ENCODE data around the gene CAMKMT.
"Not testable (repeated sequence)": the region's sequence is repeated elsewhere in the genome, so short reads cannot be mapped to it uniquely, and the experiment has no call there.

Gene CAMKMT

GRCh38 chr2:44450082-44450481 lies 88.3 kb downstream of the CAMKMT start:
- DNase-seq, result no peak

GRCh38 chr2:44450806-44451205 lies 89.1 kb downstream of the CAMKMT start:
- DNase-seq, result no peak

DNA sequence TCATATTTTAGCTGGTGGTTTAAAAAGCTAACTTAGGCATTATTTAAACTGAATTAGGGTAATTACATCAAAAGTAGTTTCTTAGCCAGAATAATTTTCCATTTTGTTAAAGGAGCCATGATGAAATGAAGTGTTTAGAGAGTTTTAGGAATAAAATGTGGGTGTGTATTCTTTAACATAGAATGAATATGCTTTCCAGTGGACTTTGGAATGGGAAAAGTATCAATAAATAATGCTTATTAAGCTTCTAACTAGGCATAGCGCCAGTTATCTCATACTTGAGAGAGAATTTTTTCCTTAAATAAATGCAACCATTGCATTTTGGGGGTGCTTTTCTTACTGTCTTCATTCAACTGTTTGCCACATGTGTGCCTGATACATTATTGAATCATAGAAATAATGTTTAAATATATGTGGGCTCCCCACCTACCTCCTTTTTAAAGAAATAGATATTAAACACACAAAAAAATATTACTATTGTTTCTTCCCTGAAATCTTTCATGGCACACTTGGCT lies 90.4 kb downstream of the CAMKMT start:
- no peak for DNase-seq

GRCh38 chr2:44453259-44453658 lies 91.5 kb downstream of the CAMKMT start:
- no peak for DNase-seq

- DNase-seq, result no peak
Measured at GRCh38 chr2:44455877-44456276, 94.1 kb downstream of the CAMKMT start.

GRCh38 chr2:44456946-44457345 lies 95.2 kb downstream of the CAMKMT start:
- DNase-seq, result no peak

GRCh38 chr2:44459739-44460138 lies 98.0 kb downstream of the CAMKMT start:
- DNase-seq, result no peak

- no peak for DNase-seq
Measured at GRCh38 chr2:44462934-44463849, 101.4 kb downstream of the CAMKMT start.

DNA sequence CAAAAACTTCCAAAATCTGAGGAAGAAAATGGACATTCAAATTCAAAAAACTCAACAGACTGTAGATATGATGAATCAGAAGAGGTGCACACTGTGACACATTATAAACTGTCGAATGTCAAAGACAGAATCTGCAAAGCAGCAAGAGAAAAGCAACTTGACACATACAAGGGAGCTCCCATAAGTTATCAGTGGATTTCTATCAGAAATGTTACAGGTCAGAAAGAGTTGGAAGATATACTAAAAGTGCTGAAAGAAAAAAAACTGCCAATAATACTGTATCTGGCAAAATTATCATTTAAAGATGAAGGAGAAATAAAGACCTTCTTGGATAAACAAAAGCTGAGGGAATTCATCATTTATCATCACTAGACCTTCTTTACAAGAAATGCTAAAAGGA lies 102.7 kb downstream of the CAMKMT start:
- no peak for DNase-seq

- no peak for DNase-seq
Measured at GRCh38 chr2:44470151-44470550, 108.4 kb downstream of the CAMKMT start.

DNA sequence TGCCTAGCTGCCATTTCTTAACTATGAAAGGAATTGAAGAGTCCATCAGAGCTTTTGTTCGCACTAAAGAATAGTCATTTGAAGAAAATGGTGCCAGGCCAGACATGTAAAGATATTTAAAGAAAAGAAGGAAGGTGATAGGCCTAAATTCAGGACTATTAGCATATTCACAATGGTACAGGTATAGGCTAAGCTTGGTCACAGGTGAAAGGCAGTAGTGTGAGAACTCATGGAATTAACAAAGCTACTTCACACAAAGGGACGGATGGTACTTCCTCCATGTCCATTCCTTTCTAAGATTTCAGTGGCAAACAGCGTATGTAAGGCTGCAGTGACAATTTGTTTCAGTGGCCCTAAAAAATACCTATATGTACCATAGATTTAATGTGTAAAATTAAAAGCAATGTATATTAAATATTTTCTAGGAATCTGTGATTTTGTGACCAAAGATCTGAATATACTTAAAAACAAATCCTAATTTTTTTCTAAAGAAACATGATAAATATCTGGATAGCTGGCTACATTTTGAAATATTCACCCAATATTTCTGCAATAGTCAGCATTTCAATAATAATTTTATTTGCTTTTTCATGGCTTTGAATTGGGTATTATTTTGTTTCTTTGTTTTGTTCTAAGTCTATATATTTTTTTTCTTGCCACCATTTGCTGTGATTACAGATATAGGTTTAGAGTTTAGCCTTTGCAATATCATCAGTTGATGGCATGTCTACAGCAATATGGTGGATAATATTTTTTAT lies 116.1 kb downstream of the CAMKMT start:
- no peak for DNase-seq

DNA sequence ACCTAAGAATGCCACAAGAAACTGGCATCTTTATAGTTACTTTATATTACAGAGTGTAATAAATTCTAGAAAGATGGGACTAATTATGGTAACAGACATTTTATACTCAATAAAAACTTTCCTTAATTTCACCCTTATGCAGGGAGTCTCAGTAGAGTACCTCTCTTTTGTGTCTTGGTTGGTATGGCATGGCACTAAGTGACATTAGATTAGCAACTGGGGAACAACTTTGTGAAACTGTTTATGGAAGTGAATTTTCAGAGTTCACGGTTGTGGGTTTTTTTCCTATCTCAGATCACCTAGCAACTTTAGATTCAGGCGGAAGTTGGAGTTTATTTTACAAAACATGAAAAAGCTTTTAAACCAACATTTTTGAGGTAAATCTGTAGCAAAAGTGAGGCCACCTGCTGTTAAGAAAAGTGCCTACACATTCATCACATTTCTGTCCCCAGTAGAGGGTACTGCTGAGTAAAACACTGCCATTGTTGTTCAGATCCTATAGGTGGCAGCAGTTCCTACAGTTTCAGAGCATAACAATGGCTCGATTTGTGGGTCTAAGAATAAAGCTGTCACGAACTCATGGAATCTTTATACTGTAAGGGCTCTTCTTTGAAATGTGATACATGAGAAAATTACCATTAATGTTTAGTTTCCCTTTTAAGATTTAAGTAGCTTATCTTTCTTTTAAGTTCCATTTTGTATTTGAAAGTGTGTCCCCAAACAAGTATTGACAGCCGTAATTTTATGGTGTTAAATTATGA lies 117.6 kb downstream of the CAMKMT start:
- peak; percentile 85 for DNase-seq

DNA sequence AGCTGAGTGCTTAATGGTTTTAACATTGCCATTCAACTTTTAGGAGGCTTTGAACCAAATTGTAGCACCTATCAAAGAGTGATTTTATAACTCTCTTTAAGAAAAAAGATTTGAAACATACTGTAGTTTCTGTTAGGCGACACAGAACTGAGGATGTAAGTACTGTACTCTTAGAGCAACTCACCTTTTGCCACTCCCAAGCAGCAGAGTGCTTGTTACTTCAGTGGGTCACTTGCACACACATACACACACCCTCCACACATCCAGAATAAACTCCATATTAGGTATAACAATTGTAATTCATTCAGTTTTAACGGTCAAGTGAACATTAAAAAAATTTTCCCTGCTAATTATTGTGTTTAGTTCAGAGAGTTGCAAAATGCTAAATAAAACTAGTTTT lies 118.3 kb downstream of the CAMKMT start:
- DNase-seq, result no peak

GRCh38 chr2:44487052-44487451 lies 125.3 kb downstream of the CAMKMT start:
- DNase-seq, result no peak

DNA sequence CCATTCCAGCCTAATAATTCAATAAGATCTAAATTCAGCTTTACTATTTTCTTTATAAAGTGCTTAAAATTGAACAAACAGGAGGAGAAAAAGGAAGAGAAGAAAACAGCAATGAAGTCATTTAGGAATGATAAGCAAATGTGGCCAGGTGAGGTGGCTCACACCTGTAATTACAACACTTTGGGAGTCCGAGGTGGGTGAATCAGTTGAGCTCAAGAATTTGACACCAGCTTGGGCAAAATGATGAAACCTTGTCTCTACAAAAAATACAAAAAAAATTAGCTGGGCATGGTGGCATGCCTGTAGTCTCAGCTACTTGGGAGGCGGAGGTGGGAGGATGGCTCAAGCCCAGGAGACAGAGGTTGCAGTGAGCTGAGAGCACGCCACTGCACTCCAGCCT lies 129.0 kb downstream of the CAMKMT start:
- DNase-seq, result no peak

GRCh38 chr2:44494006-44494405 lies 132.3 kb downstream of the CAMKMT start:
- no peak for DNase-seq

- no peak for DNase-seq
Measured at GRCh38 chr2:44495035-44495434, 133.3 kb downstream of the CAMKMT start.

DNA sequence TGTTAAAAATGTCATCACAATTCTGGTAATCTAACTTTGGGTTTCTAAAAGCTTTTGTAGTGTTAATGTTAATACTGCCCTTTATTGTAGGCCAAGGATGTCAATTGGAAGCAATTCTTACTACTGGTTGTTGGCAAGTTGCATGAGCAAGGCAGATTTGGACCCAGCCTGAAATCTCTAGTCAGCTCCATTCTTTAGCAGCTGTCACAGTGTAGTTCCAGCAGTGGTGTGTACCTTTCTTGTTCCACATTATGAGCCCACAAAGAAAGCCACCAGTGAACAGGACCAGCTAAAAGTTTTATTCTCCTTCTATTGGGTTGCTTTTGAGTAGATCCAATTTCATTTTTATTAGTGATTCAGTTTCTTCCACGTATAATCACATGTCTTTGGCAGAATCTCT lies 133.8 kb downstream of the CAMKMT start:
- DNase-seq, result no peak

GRCh38 chr2:44496130-44496529 lies 134.4 kb downstream of the CAMKMT start:
- DNase-seq, result no peak

- DNase-seq, result no peak
Measured at GRCh38 chr2:44498551-44498950, 136.8 kb downstream of the CAMKMT start.

DNA sequence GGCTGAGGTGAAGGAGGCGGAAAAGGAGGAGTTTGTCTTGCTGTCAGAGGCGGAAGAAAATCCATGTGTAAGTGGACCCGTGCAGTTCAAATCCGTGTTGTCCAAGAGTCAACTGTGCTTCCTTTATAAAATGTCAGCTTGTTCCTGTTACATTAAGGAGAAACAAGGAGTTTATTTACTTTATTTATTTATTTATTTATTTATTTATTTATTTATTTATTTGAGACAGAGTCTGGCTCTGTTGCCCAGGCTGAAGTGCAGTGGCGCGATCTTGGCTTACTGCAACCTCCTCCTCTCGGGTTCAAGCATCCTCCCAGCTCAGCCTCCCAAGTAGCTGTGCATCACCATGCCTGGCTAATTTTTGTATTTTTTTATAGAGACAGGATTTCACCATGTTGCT lies 143.9 kb downstream of the CAMKMT start:
- DNase-seq, result not testable (repeated sequence)

DNA sequence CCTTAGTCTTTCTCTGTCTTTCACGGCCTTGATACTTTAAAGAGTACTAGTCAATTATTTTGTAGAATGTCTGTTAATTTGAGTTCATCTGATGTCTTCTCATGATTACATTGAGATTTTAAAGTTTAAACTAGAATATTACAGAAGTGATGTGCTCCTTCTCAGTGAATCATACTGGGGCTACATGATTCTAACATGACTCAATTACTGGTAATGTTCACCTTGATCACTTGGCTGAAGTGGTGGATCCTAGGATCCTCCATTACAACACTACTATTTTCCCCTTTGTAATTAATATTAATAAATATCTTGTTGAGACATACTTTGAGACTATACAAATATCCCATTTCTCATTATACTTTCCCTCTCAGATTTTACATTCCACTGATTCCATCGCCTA lies 148.5 kb downstream of the CAMKMT start:
- DNase-seq, result no peak

GRCh38 chr2:44515416-44515815 lies 153.7 kb downstream of the CAMKMT start:
- no peak for DNase-seq
